ENCODE data around the gene GALK2. TPM values are rescaled to one million over a fixed set of nuclear protein-coding genes. Genes with fewer than 3 reads are reported as not detected.

GALK2 gene
- total RNA-seq, 4 donors from 2014 or later: 14.7 to 37.1 (median 24.0) TPM

DNA sequence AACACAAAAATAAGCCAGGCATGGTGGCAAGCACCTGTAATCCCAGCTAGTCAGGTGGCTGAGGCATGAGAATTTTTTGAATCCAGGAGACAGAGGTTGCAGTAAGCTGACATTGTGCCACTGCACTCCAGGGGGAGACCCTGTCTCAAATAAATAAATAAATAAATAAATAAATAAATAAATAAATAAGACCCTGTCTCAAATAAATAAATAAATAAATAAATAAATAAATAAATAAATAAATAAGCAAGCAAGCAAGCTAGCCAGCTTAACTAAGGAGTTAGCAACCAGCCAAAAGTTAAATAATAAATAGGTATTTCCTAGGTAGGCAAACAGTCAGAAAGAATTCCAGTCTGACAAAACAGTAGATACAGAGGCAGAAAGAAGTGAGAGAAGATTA is 123.9 kb downstream of the GALK2 start:
- TF ChIP-seq, protein P1, sequence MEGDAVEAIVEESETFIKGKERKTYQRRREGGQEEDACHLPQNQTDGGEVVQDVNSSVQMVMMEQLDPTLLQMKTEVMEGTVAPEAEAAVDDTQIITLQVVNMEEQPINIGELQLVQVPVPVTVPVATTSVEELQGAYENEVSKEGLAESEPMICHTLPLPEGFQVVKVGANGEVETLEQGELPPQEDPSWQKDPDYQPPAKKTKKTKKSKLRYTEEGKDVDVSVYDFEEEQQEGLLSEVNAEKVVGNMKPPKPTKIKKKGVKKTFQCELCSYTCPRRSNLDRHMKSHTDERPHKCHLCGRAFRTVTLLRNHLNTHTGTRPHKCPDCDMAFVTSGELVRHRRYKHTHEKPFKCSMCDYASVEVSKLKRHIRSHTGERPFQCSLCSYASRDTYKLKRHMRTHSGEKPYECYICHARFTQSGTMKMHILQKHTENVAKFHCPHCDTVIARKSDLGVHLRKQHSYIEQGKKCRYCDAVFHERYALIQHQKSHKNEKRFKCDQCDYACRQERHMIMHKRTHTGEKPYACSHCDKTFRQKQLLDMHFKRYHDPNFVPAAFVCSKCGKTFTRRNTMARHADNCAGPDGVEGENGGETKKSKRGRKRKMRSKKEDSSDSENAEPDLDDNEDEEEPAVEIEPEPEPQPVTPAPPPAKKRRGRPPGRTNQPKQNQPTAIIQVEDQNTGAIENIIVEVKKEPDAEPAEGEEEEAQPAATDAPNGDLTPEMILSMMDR (IDR thresholded peaks at IDR 0.05; ENCODE audit: low read depth): no peak

DNA sequence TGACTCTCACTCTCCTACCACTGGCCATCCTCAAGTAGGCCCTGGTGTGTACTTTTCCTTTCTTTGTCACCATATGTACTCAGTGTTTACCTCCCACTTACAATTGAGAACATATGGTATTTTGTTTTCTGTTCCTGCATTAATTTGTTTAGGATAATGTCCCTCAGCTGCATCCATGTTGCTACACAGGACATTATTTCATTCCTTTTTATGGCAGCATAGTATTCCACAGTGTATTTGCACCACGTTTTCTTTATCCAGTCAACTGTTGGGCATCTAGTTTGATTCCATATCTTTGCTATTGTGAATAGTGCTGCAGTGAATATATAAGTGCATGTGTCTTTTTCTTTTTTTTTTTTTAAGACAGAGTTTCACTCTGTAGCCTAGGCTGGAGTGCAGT is 126.2 kb downstream of the GALK2 start:
- TF ChIP-seq, protein P1 (IDR thresholded peaks at IDR 0.05; ENCODE audit: low read depth): no peak

DNA sequence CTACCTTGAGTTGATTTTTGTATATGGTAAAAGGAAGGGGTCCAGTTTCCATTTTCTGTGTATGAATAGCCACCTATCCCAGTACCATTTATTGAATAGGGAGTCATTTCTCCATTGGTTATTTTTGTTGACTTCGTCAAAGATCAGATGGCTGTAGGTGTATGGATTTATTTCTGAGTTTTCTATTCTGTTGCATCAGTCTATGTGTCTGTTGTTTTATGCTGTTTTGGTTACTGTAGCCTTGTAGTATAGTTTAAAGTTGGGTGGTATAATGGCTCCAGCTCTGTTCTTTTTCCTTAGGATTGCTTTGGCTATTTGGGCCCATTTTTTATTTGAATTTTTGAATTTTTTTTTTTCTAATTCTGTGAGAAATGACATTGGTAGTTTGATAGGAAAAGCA is 127.5 kb downstream of the GALK2 start:
- TF ChIP-seq, protein P1 (IDR thresholded peaks at IDR 0.05; ENCODE audit: low read depth): no peak

DNA sequence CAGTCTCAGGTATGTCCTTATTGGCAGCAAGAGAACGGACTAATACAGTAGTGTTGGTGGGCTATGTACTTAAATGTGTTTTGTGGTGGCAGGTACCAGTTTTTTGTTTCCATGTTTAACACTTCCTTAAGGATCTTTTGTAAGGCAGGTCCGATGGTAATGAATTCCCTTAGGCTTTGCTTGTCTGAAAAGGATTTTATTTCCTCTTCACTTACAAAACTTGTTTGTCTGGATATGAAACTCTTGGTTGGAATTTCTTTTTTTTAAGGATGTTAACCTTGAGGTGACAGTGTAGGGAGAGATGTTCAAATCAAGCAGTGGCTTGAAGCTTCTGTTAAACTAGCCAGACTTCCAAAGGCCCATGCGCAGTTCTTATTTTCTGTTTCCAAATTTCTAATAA is 130.8 kb downstream of the GALK2 start:
- TF ChIP-seq, protein P1 (IDR thresholded peaks at IDR 0.05; ENCODE audit: low read depth): no peak

DNA sequence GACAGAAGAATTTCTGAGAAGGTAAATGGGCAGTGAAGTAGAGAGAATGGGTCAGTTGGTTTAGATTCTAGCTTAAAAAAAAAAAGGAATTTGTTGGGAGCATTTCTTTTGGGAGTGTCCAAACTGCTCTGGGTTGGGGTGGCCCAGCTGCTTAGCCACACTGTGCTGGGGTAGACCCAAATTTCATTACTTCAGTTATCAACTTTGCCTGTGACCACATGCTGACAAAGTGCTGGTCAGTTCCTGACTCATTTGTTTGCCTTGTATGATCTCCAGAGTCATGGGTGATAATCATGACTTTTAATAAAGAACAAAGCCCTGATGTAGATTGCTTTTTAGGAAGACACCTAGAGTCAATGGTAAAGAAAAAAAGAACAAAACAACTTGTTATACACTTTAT is 131.5 kb downstream of the GALK2 start:
- TF ChIP-seq, protein P1 (IDR thresholded peaks at IDR 0.05; ENCODE audit: low read depth): no peak

DNA sequence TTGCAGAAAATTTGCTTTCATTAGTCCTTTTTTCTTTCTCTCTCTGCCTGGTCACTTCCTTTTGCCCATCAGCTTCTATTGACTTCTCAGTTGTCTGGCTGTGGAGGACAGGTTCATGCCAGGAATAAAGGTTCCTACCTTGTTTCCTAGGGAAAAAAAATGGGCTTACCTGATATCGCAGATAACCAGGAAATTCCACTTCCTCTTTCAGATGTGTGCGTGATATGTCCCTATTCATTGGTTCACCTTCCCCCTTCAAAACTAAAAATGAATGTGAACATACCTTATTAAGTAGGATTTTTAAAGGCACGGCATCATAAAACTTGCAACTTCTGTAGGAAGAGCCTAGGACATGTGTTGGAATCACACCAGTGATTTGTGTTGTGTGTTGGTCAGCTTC is 133.0 kb downstream of the GALK2 start:
- TF ChIP-seq, protein P1 (IDR thresholded peaks at IDR 0.05; ENCODE audit: low read depth): no peak

DNA sequence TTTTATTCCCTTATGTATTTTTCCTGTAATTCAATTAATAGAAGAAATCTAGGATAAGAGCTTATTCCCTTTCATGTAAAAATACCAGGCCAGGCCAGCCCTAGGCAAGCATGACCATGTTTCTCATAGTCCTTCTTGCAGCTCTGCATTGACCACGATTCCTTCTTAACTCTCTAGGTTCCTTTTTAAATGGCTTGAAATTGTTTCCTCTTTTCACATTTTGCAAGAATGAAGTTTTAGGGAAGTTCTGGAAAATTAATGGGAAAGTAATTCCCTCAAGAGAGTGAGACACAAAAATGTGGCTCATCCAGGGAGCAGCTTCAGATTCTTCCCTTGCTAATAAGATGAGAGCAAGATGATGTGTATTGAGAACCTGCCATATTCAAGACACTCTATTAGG is 136.5 kb downstream of the GALK2 start:
- TF ChIP-seq, protein P1 (IDR thresholded peaks at IDR 0.05; ENCODE audit: low read depth): no peak

Data from subcutaneous adipose tissue (tissue), 4 donors.